GM19025 (cell line): Measurements from ENCODE around the gene FREY1.

Experiments
- ATAC-seq: cut with Tn5 transposase; IDR thresholded peaks from one replicate; pipeline ENCODE4 v1.9.1; 2021; ENCODE audit warnings: mild to moderate bottlenecking, low read depth, moderate library complexity; ENCODE audit not compliant: unreplicated experiment

Gene FREY1, protein sequence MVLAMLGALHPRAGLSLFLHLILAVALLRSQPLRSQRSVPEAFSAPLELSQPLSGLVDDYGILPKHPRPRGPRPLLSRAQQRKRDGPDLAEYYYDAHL

DNA sequence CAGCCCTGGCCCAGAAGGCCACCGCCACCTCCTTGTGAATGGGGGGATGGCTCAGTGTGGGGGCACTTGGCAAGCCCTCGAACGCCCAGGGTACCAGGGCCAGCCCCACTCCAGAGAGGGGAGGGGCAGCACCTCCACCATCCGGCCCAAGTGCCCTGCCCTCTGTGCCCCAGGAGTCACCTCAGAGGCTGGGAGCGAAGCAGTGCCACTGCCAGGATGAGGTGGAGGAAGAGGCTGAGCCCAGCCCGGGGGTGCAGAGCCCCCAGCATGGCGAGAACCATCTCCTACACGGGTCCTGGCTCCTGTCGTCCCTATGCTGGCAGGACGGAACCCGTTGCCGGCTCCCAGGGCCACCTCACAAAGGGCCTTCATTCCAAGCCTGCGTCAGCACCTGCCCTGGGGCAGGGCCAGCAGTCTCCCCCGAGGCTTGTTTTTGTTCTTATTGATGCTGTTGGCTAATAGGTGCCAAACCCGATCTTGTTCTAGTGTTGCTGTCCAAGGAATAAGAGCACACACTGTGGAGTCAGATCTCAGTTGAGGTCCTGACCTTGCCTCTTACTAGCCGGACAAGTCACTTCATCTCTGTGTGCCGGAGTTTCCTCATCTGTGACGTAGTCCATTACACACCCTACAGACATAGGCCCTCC lies at the start of gene FREY1:
FREY1 (minus strand) TSS at position 307 of the 647 bp plus-strand sequence; CDS start at position 281, 26 bp downstream.
- ATAC-seq: no peak

DNA sequence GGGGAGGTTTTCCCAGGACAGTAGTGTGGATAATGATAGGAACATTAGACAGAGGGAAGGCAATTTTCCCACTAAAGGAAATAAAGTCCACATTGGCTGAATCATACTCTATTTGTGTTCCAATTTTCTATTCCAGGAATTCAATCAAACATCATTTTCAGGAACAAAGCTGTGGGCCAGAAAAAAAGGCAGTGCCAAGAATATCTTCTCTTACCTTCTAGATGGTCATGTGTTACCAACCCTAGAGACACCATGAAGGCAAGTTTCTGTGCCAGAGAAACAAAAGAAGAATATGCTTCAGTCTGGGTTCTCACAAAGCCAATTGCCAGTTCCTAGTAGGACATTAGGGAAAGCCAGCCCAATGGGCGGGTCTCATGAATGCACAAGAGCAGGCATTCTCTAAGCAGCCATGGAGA lies 42.9 kb upstream of the FREY1 start:
- ATAC-seq: no peak

DNA sequence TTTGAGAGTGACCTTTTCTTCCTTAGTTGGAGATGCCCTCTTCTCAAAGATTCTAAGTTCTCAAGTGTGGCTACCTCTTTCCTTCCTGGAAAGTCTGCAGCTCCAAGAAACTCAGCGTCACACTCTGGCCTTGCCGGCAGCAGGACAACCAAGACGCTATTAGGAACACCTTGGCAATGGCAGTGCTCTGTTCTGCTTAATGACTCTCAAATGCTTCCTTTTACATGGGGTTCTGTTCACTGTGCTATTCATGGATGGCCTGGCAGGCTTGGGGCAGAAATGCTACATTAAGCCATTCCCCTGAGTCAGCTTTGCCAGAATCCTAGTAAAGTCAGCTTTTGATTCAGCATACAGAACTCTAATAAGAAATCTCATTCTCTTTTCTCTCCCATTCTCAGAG lies 41.3 kb upstream of the FREY1 start:
- no peak for ATAC-seq

DNA sequence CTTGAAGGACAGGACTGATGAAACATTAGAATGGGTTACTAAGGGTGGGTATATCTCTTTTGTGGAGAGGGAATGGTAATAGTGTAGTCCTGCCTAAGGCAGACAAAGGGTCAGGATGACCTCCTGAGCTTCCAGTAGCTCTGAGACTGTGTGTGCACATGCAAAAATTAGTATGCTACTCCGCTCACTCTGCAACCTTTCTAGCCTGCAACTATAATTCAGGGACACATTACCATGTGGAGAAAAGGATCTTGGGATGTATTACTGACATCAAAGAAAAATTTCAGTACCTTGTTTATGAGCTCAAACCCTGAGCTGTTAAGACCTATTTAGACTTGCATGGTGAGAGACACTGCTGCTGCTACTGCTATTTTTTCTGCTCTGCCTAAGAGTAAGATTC lies 40.8 kb upstream of the FREY1 start:
- ATAC-seq: no peak

DNA sequence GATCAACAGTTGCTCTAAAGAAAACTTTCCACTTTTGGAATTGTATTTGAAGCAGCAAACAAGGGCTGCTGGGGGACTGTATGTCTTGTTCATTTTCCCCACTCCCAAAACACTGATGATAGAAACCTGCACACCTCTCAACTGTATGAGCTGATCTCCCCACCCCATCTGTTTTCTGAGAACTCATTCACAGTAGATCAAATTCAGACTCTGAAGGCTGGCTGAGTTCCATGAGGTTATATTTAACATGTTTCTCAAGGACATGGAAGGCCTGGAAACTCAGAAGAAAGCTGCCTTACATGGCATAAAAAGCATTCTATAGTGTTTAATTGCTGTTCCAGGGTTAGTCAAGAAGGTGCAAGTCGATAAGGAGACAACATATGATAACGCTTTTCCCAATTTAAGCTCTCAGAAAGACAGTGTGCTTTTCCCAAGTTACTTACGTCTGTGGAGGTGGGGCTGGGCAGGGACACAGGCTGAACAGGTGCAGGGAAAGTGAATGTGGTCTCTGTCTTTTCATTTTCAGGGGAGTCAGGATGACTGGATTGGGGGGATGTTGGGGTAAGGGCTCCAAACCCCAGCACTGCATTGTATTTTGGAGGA lies 38.4 kb upstream of the FREY1 start:
- ATAC-seq: no peak

DNA sequence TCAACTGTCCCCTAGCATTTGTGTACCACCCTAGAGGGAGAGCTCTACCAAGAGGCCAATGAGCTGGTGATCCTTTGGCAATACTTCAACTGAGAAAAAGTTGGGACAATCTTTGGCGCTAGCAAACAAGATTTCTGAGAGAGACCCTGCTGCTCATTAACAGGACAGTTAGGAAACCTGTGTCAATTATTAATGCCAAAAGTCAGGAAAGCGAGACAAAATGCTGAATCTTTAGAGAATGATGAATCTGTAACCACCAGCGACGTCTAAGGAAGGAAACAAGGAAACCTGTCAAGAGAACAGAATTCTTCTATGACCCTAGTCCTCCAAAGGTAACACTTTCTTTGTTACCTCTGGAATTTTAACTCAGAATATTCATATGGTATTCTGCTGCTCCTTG lies 35.3 kb upstream of the FREY1 start:
- ATAC-seq: no peak

DNA sequence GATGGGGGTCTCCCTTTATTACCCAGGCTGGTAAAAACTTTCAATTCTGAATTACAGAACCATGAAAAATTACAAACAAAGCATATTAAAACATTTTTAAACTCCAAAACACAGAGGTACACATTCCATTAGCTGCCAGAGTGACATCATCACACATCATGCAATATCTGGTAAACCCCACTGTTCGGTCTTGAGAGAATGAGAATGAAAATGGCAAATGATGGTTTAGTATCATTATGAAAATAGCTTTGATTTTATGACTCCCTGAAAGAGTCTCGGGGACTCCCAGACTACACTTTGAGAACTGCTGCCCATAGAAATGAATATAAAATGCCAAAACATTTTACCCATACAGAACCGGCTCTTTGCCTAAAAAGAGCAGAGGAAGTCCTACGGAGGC lies 34.2 kb upstream of the FREY1 start:
- no peak for ATAC-seq

DNA sequence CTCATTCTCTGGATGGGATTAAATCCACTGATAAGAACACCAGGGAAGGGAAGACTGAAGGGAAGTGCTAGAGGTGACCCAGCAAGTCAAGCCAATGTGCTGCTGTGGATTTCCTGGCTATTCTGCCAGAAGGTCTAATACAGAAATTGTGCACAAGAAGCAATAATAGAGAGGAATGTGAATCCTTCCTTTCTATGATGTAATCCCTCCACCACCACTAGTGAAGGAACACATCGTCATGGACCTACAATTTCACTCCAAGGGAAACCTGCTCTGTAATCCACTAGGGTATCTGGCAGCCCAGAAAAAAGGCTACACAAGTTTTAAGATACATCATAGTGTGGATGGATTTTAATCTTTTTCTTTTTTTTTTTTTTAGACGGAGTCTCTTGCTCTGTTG lies 32.8 kb upstream of the FREY1 start:
- no peak for ATAC-seq

DNA sequence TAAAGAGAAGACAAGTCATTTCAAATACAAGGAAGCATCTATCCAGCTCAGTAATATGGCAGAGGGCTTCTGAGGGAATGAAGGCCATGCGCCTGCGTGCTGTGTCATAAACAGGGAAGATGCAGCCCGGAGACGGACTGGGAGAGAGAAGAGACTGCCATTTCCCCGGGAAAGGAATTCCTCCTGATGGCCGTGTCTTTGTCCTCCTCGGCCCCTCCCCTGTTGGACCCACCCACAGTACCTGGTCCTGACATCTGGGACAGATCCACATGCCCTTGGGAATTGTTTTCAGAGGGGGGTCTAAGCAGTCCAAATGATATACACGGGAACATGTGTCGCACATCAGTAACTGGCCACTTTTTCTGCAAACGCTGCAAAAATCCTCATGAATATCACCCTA lies 30.8 kb upstream of the FREY1 start:
- ATAC-seq: no peak

DNA sequence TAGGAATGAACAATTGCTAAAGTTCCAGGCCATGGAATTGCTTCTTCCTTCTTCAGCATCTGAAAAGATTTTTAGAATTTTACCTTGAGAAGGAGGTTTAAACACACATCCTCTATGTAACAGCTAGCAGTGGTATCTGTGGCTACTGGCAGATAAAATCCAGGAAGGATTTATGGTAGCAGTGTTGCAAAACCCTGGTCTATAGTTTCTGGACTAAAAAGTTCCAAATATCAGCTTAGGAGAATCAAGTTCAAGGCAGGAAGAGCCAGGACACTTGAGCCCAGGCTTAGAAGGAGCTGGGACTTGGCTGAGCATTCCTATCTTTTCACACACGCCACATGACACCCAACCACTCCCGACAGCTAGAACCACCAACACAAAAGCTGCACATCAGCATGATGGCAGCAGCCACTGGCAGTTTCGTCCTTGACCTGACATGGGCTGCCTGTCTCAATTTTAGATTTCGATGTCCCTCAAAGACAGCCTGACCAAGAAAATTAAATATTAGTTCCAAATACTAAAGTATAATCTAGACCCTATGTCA lies 29.5 kb upstream of the FREY1 start:
- ATAC-seq: no peak

DNA sequence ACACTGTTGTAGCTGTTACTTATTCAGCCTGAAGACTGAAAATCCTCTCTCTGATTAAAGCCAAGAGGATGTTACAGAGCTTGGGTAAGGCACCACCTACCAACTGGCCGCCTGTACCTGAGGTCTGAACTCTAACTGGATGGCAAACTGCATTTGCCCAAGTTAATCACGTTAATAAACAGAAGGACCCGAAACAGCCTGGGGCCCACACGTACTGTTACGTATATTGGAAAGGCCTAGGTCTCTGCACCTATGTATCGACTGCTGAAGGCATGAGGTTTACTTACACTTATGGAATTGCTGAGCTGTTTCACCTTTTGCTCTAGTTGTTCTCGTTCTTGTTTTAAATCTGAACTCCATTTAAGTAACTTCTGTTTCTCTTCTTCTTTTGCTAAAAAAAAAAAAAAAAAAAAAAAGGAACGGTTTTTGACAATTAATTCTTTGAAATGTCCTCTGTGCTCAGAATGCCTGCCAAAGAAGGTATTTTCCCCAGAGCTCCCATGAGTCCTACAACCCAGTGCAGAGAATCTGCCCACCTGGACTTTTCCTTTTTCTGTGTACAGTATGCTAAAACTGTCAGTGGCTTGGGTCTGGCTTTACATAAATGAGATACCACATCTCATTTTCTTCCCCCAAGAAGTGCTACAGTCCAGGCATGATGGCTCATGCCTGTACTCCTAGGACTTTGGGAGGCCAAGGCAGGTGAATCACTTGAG lies 28.4 kb upstream of the FREY1 start:
- ATAC-seq: no peak

DNA sequence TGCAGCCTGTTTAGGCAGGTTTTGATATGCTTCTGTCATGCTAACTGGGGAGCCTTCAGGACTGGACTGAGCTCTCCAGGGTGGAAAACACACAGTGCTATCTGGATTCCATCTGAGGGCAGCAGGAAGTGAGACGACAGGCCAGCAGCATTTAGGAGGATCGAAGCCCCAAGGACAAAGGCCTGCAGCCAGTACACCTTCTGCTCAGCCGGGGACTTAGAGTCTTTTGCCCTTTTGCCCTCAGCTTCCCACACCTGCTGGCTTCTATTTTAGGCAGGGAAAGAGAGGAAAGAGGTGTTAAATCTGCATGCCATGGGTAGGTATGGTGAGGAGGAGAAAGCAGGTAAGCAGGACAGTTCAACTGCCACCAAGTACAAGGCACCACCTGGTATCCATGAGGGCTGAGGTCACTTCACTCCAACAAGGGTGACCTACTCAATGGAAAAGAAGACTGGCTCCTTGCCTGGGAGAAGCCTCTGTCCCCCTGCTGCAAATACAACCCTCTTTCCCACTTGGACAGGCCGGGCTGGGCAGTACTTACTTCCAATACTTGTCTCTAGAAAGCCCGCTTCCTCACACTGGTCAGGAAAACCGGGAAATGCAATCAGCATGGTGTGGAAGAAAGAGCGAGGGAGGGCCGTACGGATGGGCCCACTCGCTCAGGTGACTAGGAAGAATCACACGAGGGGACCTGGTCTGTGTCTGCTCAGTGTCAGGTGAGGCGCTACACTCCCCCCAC lies 27.7 kb upstream of the FREY1 start:
- ATAC-seq: no peak

DNA sequence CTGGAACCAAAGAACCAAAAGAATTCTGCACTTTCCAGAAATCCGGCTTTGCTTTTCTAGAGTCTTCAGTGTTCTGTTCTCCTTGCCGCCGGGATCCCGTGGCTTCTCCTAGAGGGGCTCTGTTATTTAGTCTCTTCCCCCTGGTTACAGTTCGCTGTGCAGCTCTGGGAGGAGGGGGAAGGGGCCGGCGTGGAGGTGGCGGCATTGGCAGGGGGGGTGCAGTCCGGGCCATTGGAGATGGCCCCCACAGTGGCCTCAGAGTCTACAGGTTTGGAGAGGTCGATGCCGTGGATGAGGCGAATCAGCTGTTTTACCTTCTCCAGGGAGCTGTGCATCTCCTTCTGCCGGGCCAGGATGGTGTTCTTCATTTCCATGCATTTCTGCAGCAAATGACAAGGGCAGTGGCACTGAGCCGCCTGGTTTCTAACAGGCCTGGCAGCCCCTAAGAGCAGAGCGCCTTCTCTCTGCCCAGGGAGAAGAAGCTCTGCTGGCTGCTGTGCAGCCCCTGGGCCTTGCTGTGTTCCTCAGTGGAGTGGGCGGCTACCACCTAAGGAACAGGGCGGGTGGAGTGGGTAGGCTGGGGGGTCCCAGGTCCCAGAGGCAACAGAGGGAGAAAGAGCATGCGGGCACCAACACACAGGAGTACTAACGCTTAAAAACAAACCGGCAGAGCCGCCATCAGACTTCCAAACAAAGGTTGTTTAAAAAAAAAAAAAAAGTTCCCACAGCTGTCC lies 26.9 kb upstream of the FREY1 start:
- no peak for ATAC-seq

DNA sequence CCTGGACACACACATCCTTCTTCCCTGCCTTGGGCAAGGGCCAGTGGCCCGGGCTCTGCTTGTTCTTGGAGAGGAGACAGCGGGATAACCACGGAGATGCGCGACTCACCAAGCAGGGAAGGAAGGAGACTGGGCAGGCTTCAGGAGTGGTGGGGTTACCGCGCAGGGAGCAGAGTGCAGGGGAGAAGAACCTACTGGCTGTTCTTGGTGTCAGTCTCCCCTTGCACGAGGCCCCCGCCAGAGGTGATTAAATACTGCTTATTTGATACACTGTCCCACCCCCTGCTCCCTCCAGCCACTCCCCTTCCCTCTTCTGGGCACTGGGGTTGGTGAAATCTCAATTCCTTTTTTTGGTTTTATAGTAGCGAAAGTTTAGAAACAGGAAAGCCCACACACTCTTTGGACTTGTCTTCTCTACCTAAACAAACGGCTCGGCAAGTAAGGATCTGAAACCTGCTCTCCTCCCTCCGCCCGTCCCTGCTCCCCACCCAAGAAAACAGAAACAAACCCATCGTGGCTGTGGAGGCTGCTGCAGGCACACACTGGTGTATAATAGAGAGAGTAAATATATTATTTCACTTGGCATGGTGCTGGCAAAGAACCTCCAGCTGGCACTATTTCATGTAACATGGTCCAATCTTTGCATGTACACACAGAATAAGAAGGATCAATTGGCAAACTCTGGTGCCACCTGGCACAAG lies 26.2 kb upstream of the FREY1 start:
- ATAC-seq: no peak

DNA sequence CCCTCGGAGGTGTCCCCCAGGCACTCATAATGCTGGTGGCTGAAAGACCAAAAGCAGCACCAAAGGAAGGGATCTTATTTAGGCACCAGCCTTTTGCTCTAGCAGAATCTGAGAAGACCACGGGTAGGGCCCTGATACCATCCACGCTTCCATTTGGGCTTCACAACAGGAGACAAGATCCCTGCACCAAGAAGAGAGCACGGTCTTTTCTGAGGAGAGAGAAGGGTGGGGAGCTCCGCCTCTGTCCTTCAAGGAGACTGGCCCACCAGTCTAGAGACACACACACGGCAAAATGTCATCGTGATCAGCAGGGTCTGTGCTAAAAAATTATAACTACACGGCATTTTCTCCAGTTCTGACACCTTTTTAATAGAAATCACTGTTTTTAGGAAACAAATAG lies 25.1 kb upstream of the FREY1 start:
- no peak for ATAC-seq

DNA sequence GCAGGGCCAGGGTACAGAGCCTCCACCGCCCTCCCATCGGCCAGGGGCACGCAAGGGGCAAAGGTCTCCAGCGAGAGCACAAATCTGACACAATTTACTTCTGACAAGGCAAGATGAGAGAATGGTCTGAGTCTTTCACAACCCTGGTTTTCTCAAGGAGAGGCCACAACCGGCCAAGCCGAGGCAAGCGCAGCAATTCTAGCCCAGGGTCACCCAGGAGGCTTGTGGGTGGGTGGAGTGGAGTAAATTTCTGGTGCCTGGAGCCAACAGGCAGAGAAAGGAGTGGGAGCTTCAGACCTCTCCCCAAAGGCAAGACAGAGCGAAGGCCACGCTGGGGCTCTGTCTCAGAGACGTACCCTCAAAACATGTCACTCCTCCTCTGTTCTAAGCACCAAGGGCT lies 24.7 kb upstream of the FREY1 start:
- ATAC-seq: no peak

DNA sequence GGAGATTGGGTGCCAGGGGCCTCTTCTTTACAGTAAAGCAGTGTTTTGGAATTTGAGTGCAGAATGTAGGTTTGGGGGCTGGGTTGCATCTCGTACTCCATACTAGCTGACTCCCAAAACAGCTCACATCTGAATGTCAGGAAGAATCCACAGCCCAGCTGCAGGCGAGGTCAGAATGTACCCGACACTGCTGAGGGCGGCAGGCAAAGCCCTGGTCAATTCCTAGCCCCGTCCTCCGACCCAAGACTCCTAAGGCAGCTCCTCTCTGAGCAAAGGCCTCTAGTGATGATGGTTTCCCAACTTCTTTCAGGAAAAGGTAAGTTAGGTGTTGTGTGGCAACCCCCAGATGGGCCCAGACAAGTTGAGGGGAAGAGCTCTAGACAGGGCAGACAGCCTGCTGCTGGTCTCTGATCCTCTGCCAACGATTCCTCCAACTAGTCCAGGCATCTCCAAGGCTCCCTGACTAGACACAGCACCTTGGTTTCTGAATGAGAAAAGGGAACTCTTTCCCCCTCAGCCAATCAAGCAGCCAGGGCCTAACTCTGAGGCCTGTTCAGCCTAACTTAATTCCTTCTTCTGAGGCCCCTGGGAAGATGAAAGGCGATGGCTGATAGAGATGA lies 24.0 kb upstream of the FREY1 start:
- ATAC-seq: no peak

DNA sequence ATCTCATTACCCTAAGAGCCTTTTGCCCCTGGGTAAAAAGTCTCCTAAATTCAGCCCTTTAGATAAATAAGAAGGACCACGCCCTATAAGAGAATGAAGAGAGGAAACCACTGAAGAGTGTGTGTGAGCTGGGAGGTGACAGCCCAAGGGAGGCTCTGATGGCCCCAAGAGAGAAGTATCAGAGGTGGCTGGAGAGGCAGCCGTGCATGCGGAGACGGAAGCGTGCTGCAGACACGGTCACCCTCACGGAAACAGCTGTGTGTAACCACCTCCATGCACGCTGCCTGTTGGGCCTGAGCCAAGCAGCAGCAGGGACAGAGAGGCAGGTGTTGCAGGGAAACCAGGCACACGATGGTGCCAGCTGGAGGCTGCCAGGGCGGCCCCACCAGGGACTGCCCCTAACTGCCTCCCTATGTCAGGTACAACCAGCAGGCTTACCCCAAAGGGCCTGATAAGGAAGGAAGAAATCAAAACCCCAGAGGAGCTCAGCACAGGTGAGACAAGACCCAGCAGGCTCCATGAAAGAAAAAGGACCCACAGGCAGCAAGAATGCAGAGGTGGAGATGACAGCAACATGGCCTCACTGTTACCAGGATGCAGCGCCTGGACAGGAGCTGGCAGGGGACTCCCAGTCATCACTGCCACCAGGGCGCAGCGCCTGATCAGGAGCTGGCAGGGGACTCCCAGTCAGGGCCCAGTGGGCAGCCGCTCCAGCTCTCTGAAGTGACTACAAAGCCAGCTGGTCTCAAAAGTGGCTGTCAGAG lies 23.1 kb upstream of the FREY1 start:
- ATAC-seq: peak; percentile 96
